HepG2 (cell line): Measurements from ENCODE around the gene OXLD1. TPM values are rescaled to one million over a fixed set of nuclear protein-coding genes. Genes with fewer than 3 reads are reported as not detected.

Experiments used
- ATF7-NPFF ChIP-seq: sonication (generic); formaldehyde crosslinking; IDR thresholded peaks from 2 replicates; pipeline ENCODE4 v1.8.1; 2023; ENCODE audit warnings: mild to moderate bottlenecking, low read depth, missing genetic modification reagents, moderate library complexity
- GZF1 ChIP-seq: sonication (generic); formaldehyde crosslinking; IDR thresholded peaks from 2 replicates; pipeline ENCODE4 v1.5.1; 2020; ENCODE audit warnings: mild to moderate bottlenecking, missing genetic modification reagents
- HNRNPL ChIP-seq: fragments of 200-400 bp; formaldehyde crosslinking; IDR thresholded peaks from 2 replicates; pipeline ENCODE4 v1.6.1; 2017; ENCODE audit warnings: mild to moderate bottlenecking, low read depth, low read length
- ISL2 ChIP-seq: sonication (generic); formaldehyde crosslinking; IDR thresholded peaks from 2 replicates; pipeline ENCODE4 v1.5.0; 2020; ENCODE audit warnings: missing genetic modification reagents
- KDM4B ChIP-seq: sonication (generic); formaldehyde crosslinking; IDR thresholded peaks from 2 replicates; pipeline ENCODE4 v1.4.0; 2020; ENCODE audit warnings: missing genetic modification reagents
- LCORL ChIP-seq, 2 experiments: fragments of 450-650 bp in 1 of 2; sonication (generic) in 1 of 2; formaldehyde crosslinking in 1 of 2; IDR thresholded peaks; 2 replicates each; pipeline versions ENCODE4 v1.5.0 to v1.6.1; 2017 to 2020; ENCODE audit warnings: antibody characterized with exemption in 1 of 2, missing genetic modification reagents in 1 of 2
- MTF1 ChIP-seq: sonication (generic); formaldehyde crosslinking; IDR thresholded peaks from 2 replicates; pipeline ENCODE4 v1.5.0; 2020; ENCODE audit warnings: missing genetic modification reagents
- MXD1 ChIP-seq: sonication (generic); formaldehyde crosslinking; IDR thresholded peaks from 2 replicates; pipeline ENCODE4 v1.4.0; 2020; ENCODE audit warnings: mild to moderate bottlenecking, missing genetic modification reagents
- MYC ChIP-seq: sonication (generic); formaldehyde crosslinking; IDR thresholded peaks from 2 replicates; pipeline ENCODE4 v1.9.0; 2021; ENCODE audit warnings: missing genetic modification reagents, borderline replicate concordance
- RXRB ChIP-seq: IDR thresholded peaks from 2 replicates; pipeline ENCODE4 v1.6.1; 2016; ENCODE audit warnings: borderline replicate concordance, missing genetic modification reagents, missing compliant biosample characterization
- SNAPC2 ChIP-seq: sonication (generic); formaldehyde crosslinking; IDR thresholded peaks from 2 replicates; pipeline ENCODE4 v1.8.1; 2022; ENCODE audit warnings: mild to moderate bottlenecking, missing genetic modification reagents
- THAP8 ChIP-seq: sonication (generic); formaldehyde crosslinking; IDR thresholded peaks from 2 replicates; pipeline ENCODE4 v1.5.1; 2020; ENCODE audit warnings: missing genetic modification reagents, mild to moderate bottlenecking, borderline replicate concordance
- THYN1 ChIP-seq: sonication (generic); formaldehyde crosslinking; IDR thresholded peaks from 2 replicates; pipeline ENCODE4 v1.8.1; 2023; ENCODE audit warnings: low read depth, mild to moderate bottlenecking, moderate library complexity, missing genetic modification reagents, borderline replicate concordance
- ZMYM2 ChIP-seq: sonication (generic); formaldehyde crosslinking; IDR thresholded peaks from 2 replicates; pipeline ENCODE4 v1.8.0; 2022; ENCODE audit warnings: mild to moderate bottlenecking, missing genetic modification reagents
- ZNF235 ChIP-seq: sonication (generic); formaldehyde crosslinking; IDR thresholded peaks from 2 replicates; pipeline ENCODE4 v1.8.1; 2023; ENCODE audit warnings: mild to moderate bottlenecking, missing genetic modification reagents, borderline replicate concordance
- ZNF430 ChIP-seq: sonication (generic); formaldehyde crosslinking; IDR thresholded peaks from 2 replicates; pipeline ENCODE4 v1.9.0; 2021; ENCODE audit warnings: mild to moderate bottlenecking, missing genetic modification reagents
- ZNF432 ChIP-seq: sonication (generic); formaldehyde crosslinking; IDR thresholded peaks from 2 replicates; pipeline ENCODE4 v1.5.0; 2020; ENCODE audit warnings: missing genetic modification reagents, mild to moderate bottlenecking, borderline replicate concordance
- ZNF747 ChIP-seq: sonication (generic); formaldehyde crosslinking; IDR thresholded peaks from 2 replicates; pipeline ENCODE4 v1.8.1; 2023; ENCODE audit warnings: missing genetic modification reagents, mild to moderate bottlenecking, borderline replicate concordance
- ZNF883 ChIP-seq: sonication (generic); formaldehyde crosslinking; IDR thresholded peaks from 2 replicates; pipeline ENCODE4 v1.5.1; 2020; ENCODE audit warnings: mild to moderate bottlenecking, missing genetic modification reagents; ENCODE audit errors: not compliant biosample characterization
- ZSCAN31 ChIP-seq: sonication (generic); formaldehyde crosslinking; IDR thresholded peaks from 2 replicates; pipeline ENCODE4 v1.5.0; 2020; ENCODE audit warnings: low read depth, mild to moderate bottlenecking, missing genetic modification reagents
- polyA plus RNA-seq, 8 experiments: library from polyadenylated mRNA; depleted of rRNA in 3 of 8; stranded (reverse) in 7 of 8; unstranded in 1 of 8; fragments of >200 nt; fragmentation: Illumina TruSeq in 4 of 8; extraction: Trizol in 4 of 8; gene quantifications; 2 replicates each; pipeline versions ENCODE4 v1.2.1 to v1.2.3, GENCODE V29; 2011 to 2016; ENCODE audit warnings: low read depth in 4 of 8, missing spikeins in 1 of 8, mixed read lengths in 1 of 8; ENCODE audit not compliant: insufficient read depth in 1 of 8
- total RNA-seq, 5 experiments: library from RNA; depleted of rRNA; stranded (reverse); fragments of >200 nt; fragmentation: Illumina TruSeq; extraction: Trizol; gene quantifications; 2 replicates each; pipeline ENCODE4 v1.2.3, GENCODE V29; 2016; ENCODE audit warnings: low read depth in 1 of 5
- TF ChIP-seq, protein P1 (sequence below): sonication (generic); formaldehyde crosslinking; IDR thresholded peaks from 2 replicates; pipeline ENCODE4 v1.4.0; 2020; ENCODE audit warnings: missing genetic modification reagents, borderline replicate concordance
- TF ChIP-seq, protein P2 (sequence below): sonication (generic); formaldehyde crosslinking; IDR thresholded peaks from 2 replicates; pipeline ENCODE4 v1.5.1; 2020; ENCODE audit warnings: missing genetic modification reagents, mild to moderate bottlenecking, borderline replicate concordance

Gene OXLD1
- total and polyA plus RNA-seq, 2 of the 13 experiments (the other 11 are each of a cell fraction or from before 2014, with no cell fraction given) = 27.1 to 37.5 TPM

DNA sequence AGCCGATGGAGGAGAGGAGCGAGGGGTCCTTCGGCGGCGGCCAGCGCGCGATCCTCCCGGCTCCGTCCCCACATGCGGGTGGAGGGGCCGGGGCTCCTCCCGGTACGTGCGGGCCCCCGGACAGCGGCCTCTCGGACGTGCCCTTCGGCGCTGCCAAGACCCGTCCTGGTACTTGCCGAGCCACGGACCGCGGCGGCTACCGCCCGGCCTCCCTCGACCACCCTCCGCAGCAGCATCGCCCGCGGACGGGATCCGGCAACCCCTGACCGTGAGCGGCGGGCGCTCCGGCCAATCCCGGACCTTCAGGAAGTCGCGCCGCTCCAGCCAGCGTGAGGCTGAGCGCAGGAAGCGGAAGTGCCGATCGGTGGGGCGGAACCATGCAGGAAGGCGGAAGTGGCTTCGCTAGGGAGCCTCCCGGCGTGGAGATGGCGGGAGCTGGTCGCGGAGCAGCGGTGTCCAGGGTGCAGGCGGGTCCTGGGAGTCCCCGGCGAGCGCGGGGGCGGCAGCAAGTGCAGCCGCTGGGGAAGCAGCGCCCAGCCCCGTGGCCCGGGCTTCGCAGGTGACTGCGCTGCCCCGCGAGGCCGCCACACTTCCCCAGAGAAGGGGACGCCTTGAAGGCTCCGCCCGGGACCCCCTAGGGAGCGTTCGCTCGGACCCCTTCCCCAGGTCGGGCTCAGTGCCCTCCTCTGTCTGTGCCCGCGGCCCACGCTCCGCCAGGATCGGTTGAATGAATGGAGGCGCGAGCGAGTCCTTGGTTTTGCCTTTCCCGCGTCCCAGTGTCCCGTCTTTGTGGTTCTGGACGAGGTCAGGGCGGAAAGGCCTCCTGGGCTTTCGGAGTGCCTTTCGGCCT is at the start of gene OXLD1, which contains the start of gene CCDC137 (continued):
- TF ChIP-seq, protein P1, sequence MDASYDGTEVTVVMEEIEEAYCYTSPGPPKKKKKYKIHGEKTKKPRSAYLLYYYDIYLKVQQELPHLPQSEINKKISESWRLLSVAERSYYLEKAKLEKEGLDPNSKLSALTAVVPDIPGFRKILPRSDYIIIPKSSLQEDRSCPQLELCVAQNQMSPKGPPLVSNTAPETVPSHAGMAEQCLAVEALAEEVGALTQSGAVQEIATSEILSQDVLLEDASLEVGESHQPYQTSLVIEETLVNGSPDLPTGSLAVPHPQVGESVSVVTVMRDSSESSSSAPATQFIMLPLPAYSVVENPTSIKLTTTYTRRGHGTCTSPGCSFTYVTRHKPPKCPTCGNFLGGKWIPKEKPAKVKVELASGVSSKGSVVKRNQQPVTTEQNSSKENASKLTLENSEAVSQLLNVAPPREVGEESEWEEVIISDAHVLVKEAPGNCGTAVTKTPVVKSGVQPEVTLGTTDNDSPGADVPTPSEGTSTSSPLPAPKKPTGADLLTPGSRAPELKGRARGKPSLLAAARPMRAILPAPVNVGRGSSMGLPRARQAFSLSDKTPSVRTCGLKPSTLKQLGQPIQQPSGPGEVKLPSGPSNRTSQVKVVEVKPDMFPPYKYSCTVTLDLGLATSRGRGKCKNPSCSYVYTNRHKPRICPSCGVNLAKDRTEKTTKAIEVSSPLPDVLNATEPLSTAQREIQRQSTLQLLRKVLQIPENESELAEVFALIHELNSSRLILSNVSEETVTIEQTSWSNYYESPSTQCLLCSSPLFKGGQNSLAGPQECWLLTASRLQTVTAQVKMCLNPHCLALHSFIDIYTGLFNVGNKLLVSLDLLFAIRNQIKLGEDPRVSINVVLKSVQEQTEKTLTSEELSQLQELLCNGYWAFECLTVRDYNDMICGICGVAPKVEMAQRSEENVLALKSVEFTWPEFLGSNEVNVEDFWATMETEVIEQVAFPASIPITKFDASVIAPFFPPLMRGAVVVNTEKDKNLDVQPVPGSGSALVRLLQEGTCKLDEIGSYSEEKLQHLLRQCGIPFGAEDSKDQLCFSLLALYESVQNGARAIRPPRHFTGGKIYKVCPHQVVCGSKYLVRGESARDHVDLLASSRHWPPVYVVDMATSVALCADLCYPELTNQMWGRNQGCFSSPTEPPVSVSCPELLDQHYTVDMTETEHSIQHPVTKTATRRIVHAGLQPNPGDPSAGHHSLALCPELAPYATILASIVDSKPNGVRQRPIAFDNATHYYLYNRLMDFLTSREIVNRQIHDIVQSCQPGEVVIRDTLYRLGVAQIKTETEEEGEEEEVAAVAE (CRISPR knock-in tag) = no peak
- peak; percentile 97 for TF ChIP-seq ATF7-NPFF
- TF ChIP-seq ZNF235 (CRISPR knock-in tag) = 0 out of 2 replicates have a peak, but pooled peaks have one; percentile 69
- TF ChIP-seq THAP8 = peak; percentile 59; the same call in 1 of the 2 replicates
- TF ChIP-seq ISL2 (CRISPR knock-in tag) = peak; percentile 76
- TF ChIP-seq GZF1 (CRISPR knock-in tag) = 0 out of 2 replicates have a peak, but pooled peaks have one; percentile 13
- peak; percentile 89 for TF ChIP-seq MTF1 (CRISPR knock-in tag)
- no peak for TF ChIP-seq ZMYM2
- peak; percentile 71 for TF ChIP-seq MXD1 (CRISPR knock-in tag)
- peak; percentile 88; the same call in 1 of the 2 replicates for TF ChIP-seq ZNF747 (CRISPR knock-in tag)
- 0 out of 2 replicates have a peak, but pooled peaks have one; percentile 35 for TF ChIP-seq THYN1 (CRISPR knock-in tag)
- TF ChIP-seq KDM4B (CRISPR knock-in tag) = peak; percentile 77; the same call in 1 of the 2 replicates
- TF ChIP-seq MYC = peak; percentile 93
- peak; percentile 44; the same call in 1 of the 2 replicates for TF ChIP-seq HNRNPL
- TF ChIP-seq, protein P2, sequence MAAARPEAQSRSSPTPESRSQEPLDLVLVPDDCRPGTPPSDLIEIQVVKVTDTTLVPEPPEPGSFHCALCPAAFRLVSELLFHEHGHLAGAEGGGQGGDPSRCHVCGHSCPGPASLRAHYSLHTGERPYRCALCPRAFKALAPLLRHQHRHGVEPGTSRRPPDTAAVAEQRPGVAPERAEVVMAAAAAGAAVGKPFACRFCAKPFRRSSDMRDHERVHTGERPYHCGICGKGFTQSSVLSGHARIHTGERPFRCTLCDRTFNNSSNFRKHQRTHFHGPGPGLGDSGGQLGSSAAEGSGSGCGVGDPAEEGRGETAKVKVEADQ = peak; percentile 62; the same call in 1 of the 2 replicates
- peak; percentile 91 for TF ChIP-seq ZNF883
- TF ChIP-seq LCORL (IDR thresholded peaks at IDR 0.05) = no peak
- peak; percentile 27; the same call in 1 of the 2 replicates for TF ChIP-seq LCORL (CRISPR knock-in tag; IDR thresholded peaks at IDR 0.05)
- peak; percentile 62; the same call in 1 of the 2 replicates for TF ChIP-seq RXRB (CRISPR knock-in tag)
- TF ChIP-seq ZNF432 (CRISPR knock-in tag) = no peak
- peak; percentile 73; the same call in 1 of the 2 replicates for TF ChIP-seq ZSCAN31 (CRISPR knock-in tag)
- TF ChIP-seq ZNF430 = 0 out of 2 replicates have a peak, but pooled peaks have one; percentile 79
- TF ChIP-seq SNAPC2 (CRISPR knock-in tag) = peak; percentile 83
